ENCODE results near the gene PIGA. TPM values are rescaled to one million over a fixed set of nuclear protein-coding genes. Genes with fewer than 3 reads are reported as not detected.

PIGA gene
- total RNA-seq = 8.5 and 8.7 TPM in 2 replicates

- peak; percentile 93 for DNase-seq (ENCODE audit: insufficient read length, low spot score, missing footprints)
- peak within 1 kb of the TSS; percentile 77 for H3K4me3 ChIP-seq (ENCODE audit: insufficient read depth, low read length)
Observed at GRCh38 chrX:15335135-15336022, at the start of gene PIGA. PIGA (minus strand) TSS chrX:15335523; CDS start chrX:15331930, 3,593 bp downstream.

GRCh38 chrX:15384304-15384703, 49.0 kb upstream of the PIGA start, which contains the start of gene VEGFD:
VEGFD (minus strand) TSS chrX:15384413; CDS start chrX:15383946, 467 bp downstream.
- H4K20me1 ChIP-seq (ENCODE audit: insufficient read depth, low read length) = no peaks in the 10 kb centered on the region
- H2AFZ ChIP-seq (ENCODE audit: low read length) = no peak within 1 kb of the TSS
- H3K9me3 ChIP-seq (ENCODE audit: low read depth, low read length) = no peaks in the 10 kb centered on the region
- H3K4me1 ChIP-seq (ENCODE audit: insufficient read depth, low read length) = no peaks in the 10 kb centered on the region
- TF ChIP-seq CTCF (IDR thresholded peaks at IDR 0.05; ENCODE audit: extremely low read depth, low read depth, low read length) = no peak
- H3K4me2 ChIP-seq (ENCODE audit: insufficient read depth, low read length) = no peak within 1 kb of the TSS
- H3K4me3 ChIP-seq (ENCODE audit: insufficient read depth, low read length) = no peak within 1 kb of the TSS
- no peak within 1 kb of the TSS for H3K27ac ChIP-seq (ENCODE audit: low read depth, low read length)
- H3K36me3 ChIP-seq (ENCODE audit: insufficient read depth, low read length) = no peaks in the 10 kb centered on the region
- DNase-seq (ENCODE audit: insufficient read length, low spot score, missing footprints) = no peak
- H3K27me3 ChIP-seq (ENCODE audit: insufficient read depth, low read length) = no peaks in the 10 kb centered on the region
- no peaks in the 10 kb centered on the region for H3K79me2 ChIP-seq (ENCODE audit: insufficient read depth, low read length)

More at GRCh38 chrX:15335135-15336022, at the start of gene PIGA:
- H2AFZ ChIP-seq (ENCODE audit: low read length) = peak within 1 kb of the TSS; percentile 67
- no peaks in the 10 kb centered on the region for H3K36me3 ChIP-seq (ENCODE audit: insufficient read depth, low read length)
- no peaks in the 10 kb centered on the region for H3K9me3 ChIP-seq (ENCODE audit: low read depth, low read length)
- H3K27ac ChIP-seq (ENCODE audit: low read depth, low read length) = peak within 1 kb of the TSS; percentile 89
- peaks cover 6% of the 10 kb centered on the region for H3K27me3 ChIP-seq (ENCODE audit: insufficient read depth, low read length)
- peaks cover 13% of the 10 kb centered on the region for H3K79me2 ChIP-seq (ENCODE audit: insufficient read depth, low read length)
- peak within 1 kb of the TSS; percentile 86 for H3K4me2 ChIP-seq (ENCODE audit: insufficient read depth, low read length)
- H3K4me1 ChIP-seq (ENCODE audit: insufficient read depth, low read length) = no peaks in the 10 kb centered on the region
- TF ChIP-seq CTCF (IDR thresholded peaks at IDR 0.05; ENCODE audit: extremely low read depth, low read depth, low read length) = no peak
- H4K20me1 ChIP-seq (ENCODE audit: insufficient read depth, low read length) = no peaks in the 10 kb centered on the region

GRCh38 chrX:15382813-15383212, 47.5 kb upstream of the PIGA start:
- Histone ChIP-seq H3K27me3 (ENCODE audit: insufficient read depth, low read length) (no peaks in the 10 kb centered on the region), H4K20me1 (ENCODE audit: insufficient read depth, low read length) (no peaks in the 10 kb centered on the region), H3K4me1 (ENCODE audit: insufficient read depth, low read length) (no peaks in the 10 kb centered on the region), H3K36me3 (ENCODE audit: insufficient read depth, low read length) (no peaks in the 10 kb centered on the region), H3K4me2 (ENCODE audit: insufficient read depth, low read length) (no peak overlapping the region), H3K4me3 (ENCODE audit: insufficient read depth, low read length) (no peak overlapping the region), H3K79me2 (ENCODE audit: insufficient read depth, low read length) (no peaks in the 10 kb centered on the region), H2AFZ (ENCODE audit: low read length) (no peak overlapping the region), H3K27ac (ENCODE audit: low read depth, low read length) (no peak overlapping the region), H3K9me3 (ENCODE audit: low read depth, low read length) (no peaks in the 10 kb centered on the region)
- DNase-seq (ENCODE audit: insufficient read length, low spot score, missing footprints) = no peak
- TF ChIP-seq CTCF (IDR thresholded peaks at IDR 0.05; ENCODE audit: extremely low read depth, low read depth, low read length) = no peak

- no peak overlapping the region for H3K27ac ChIP-seq (ENCODE audit: low read depth, low read length)
- no peaks in the 10 kb centered on the region for H3K79me2 ChIP-seq (ENCODE audit: insufficient read depth, low read length)
- no peak for DNase-seq (ENCODE audit: insufficient read length, low spot score, missing footprints)
- H3K27me3 ChIP-seq (ENCODE audit: insufficient read depth, low read length) = no peaks in the 10 kb centered on the region
- H3K4me3 ChIP-seq (ENCODE audit: insufficient read depth, low read length) = no peak overlapping the region
- H3K9me3 ChIP-seq (ENCODE audit: low read depth, low read length) = no peaks in the 10 kb centered on the region
- H4K20me1 ChIP-seq (ENCODE audit: insufficient read depth, low read length) = no peaks in the 10 kb centered on the region
- TF ChIP-seq CTCF (IDR thresholded peaks at IDR 0.05; ENCODE audit: extremely low read depth, low read depth, low read length) = no peak
- H3K4me2 ChIP-seq (ENCODE audit: insufficient read depth, low read length) = no peak overlapping the region
- no peaks in the 10 kb centered on the region for H3K4me1 ChIP-seq (ENCODE audit: insufficient read depth, low read length)
- no peak overlapping the region for H2AFZ ChIP-seq (ENCODE audit: low read length)
- H3K36me3 ChIP-seq (ENCODE audit: insufficient read depth, low read length) = no peaks in the 10 kb centered on the region
Observed at GRCh38 chrX:15376956-15377355, 41.6 kb upstream of the PIGA start.

Data from osteoblast (primary cell).